GM23248 (cell line): ENCODE data around the gene COL3A1. TPM values are rescaled to one million over a fixed set of nuclear protein-coding genes. Genes with fewer than 3 reads are reported as not detected.
A peak's percentile ranks its signal among the peaks of the same experiment; 100 is the strongest.

Experiments
- DNase-seq: peaks from one replicate; pipeline ENCODE4 v3.0.0-alpha.2; 2015
- H2AFZ ChIP-seq: fragments of 200-600 bp; sonication (generic); 2 replicates; pipeline ENCODE4 v1.6.1; 2016; ENCODE audit warnings: antibody characterized with exemption
- H3F3A ChIP-seq: fragments of 200-600 bp; sonication (generic); 2 replicates; pipeline ENCODE4 v1.6.1; 2016; ENCODE audit warnings: mild to moderate bottlenecking, antibody characterized with exemption, mixed run types; ENCODE audit not compliant: insufficient read depth
- H3K27ac ChIP-seq: fragments of 200-600 bp; sonication (generic); 2 replicates; pipeline ENCODE4 v1.5.1; 2016; ENCODE audit warnings: mild to moderate bottlenecking
- H3K27me3 ChIP-seq: fragments of 200-600 bp; sonication (generic); replicated peaks from 2 replicates; pipeline ENCODE4 v1.6.1; 2016; ENCODE audit warnings: mild to moderate bottlenecking; ENCODE audit not compliant: insufficient read depth
- H3K36me3 ChIP-seq: fragments of 200-600 bp; sonication (generic); 2 replicates; pipeline ENCODE4 v1.6.1; 2016; ENCODE audit warnings: low read depth, mild to moderate bottlenecking
- H3K4me1 ChIP-seq: fragments of 200-600 bp; sonication (generic); 2 replicates; pipeline ENCODE4 v1.6.1; 2016; ENCODE audit warnings: mild to moderate bottlenecking; ENCODE audit not compliant: insufficient read depth
- H3K4me2 ChIP-seq: fragments of 200-600 bp; sonication (generic); one replicate; pipeline ENCODE4 v1.6.1; 2016; ENCODE audit warnings: mild to moderate bottlenecking; ENCODE audit not compliant: unreplicated experiment
- H3K4me3 ChIP-seq: fragments of 200-600 bp; sonication (generic); 2 replicates; pipeline ENCODE4 v1.5.1; 2016; ENCODE audit warnings: mild to moderate bottlenecking
- H3K79me2 ChIP-seq: fragments of 200-600 bp; sonication (generic); 2 replicates; pipeline ENCODE4 v1.6.1; 2016; ENCODE audit warnings: mild to moderate bottlenecking; ENCODE audit not compliant: insufficient read depth
- H3K9ac ChIP-seq: fragments of 200-600 bp; sonication (generic); 2 replicates; pipeline ENCODE4 v1.6.1; 2016; ENCODE audit warnings: mild to moderate bottlenecking
- H3K9me2 ChIP-seq: fragments of 200-600 bp; sonication (generic); 2 replicates; pipeline ENCODE4 v1.6.1; 2016; ENCODE audit warnings: mixed run types, mild to moderate bottlenecking, moderate library complexity; ENCODE audit not compliant: insufficient read depth
- H3K9me3 ChIP-seq: fragments of 200-600 bp; sonication (generic); one replicate; pipeline ENCODE4 v1.6.1; 2017; ENCODE audit warnings: low read depth
- H4K20me1 ChIP-seq: fragments of 200-600 bp; sonication (generic); 2 replicates; pipeline ENCODE4 v1.6.0; 2016; ENCODE audit not compliant: insufficient read depth
- EZH2 ChIP-seq: fragments of 200-600 bp; sonication (generic); IDR thresholded peaks from 2 replicates; pipeline ENCODE4 v1.6.1; 2018; ENCODE audit warnings: antibody characterized with exemption, mild to moderate bottlenecking; ENCODE audit not compliant: insufficient read depth, poor library complexity, severe bottlenecking
- EZH2phosphoT487 ChIP-seq: fragments of 200-600 bp; sonication (generic); IDR thresholded peaks from 2 replicates; pipeline ENCODE4 v1.6.1; 2018; ENCODE audit warnings: antibody characterized with exemption, moderate library complexity, mild to moderate bottlenecking, low read depth; ENCODE audit not compliant: insufficient read depth
- WGBS, 2 experiments: methylation state at CpG; one replicate each; pipeline ENCODE4 v1.1.6; 2015 to 2017; ENCODE audit warnings: low lambda C conversion rate in 2 of 2, low coverage in 1 of 2; ENCODE audit errors: missing lambda C conversion rate in 2 of 2; 5-methylcytosine and 5-hydroxymethylcytosine counted together
- in situ Hi-C: fragments of 300-500 bp; cut with MboI; formaldehyde crosslinking; loops from 2 replicates; pipeline ENCODE4 v1.15.0; 2020
- polyA plus RNA-seq: library from polyadenylated mRNA; unstranded; fragments of >200 nt; fragmentation: Nextera tagmentation; extraction: Ambion mirVana; gene quantifications from 2 replicates; pipeline ENCODE4 v1.2.1, GENCODE V29; 2016
- total RNA-seq: library from RNA; depleted of rRNA; stranded (reverse); fragments of >200 nt; shearing (Covaris generic); gene quantifications from 2 replicates; pipeline ENCODE4 v1.2.3, GENCODE V29; 2014

The COL3A1 gene
- total and polyA plus RNA-seq, 2 experiments from 2014 or later: 977 to 2,153 TPM

DNA sequence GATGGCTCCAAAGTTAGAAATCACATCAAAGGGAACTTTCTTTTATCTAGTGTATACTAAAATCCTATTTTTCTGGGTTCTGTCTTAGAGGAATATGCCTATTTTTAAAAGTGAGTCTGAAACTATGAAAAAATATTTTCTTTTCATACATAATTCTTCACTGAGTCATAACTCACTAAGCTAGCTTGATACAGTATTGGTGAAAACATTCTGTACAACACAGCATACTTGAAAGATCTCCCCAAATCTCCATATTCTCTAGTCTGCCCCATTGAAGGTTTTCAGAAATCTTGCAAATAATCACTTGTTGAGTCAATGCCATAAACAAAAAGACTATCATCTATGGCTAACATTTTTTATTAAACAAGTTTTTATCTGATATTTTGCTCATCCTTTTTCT, 44.5 kb downstream of the COL3A1 start:
- peak overlapping the region; percentile 66 for H3K4me2 ChIP-seq
- H3K27me3 ChIP-seq: no peaks in the 10 kb centered on the region
- no peaks in the 10 kb centered on the region for H3K9me2 ChIP-seq
- DNase-seq: peak; percentile 65
- peak overlapping the region; percentile 16; the same call in 1 of the 2 replicates for H3K9ac ChIP-seq
- no peaks in the 10 kb centered on the region for H3K9me3 ChIP-seq
- H3K79me2 ChIP-seq: no peaks in the 10 kb centered on the region
- peak overlapping the region; percentile 46 for H3K27ac ChIP-seq
- TF ChIP-seq EZH2phosphoT487 (no peak), EZH2 (no peak)
- H4K20me1 ChIP-seq: no peaks in the 10 kb centered on the region
- in situ Hi-C loops: no loop called here
- H3K4me3 ChIP-seq: peak overlapping the region; percentile 13; the same call in 1 of the 2 replicates
- no peaks in the 10 kb centered on the region for H3K36me3 ChIP-seq
- H3K4me1 ChIP-seq: peaks cover 62% of the 10 kb centered on the region
- H3F3A ChIP-seq: peaks cover 87% of the 10 kb centered on the region
- H2AFZ ChIP-seq: no peak overlapping the region

DNA sequence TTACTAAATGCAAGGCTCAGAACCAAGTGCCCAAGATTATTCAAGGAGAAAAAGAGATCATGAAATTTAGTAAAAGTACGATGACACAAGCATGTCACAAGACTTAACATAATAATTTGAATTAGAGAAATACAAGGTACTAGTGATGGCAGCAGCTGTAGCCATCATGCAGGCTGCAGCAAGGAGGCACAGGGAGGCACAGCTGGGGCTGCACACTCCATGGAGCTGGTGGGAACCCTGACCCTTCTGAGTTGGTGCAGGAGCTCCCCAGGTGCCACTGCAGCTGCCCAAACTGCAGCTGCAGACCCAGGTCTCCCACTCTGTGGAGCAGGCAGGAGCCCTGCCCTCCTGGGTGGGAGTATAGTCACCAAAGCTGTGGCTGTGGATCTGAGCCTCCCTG, 46.0 kb downstream of the COL3A1 start:
- no peaks in the 10 kb centered on the region for H3K9me2 ChIP-seq
- 23 to 24% methylated on average over 1 of the region's 1 CpG for WGBS, 2 experiments
- no peak overlapping the region for H3K4me3 ChIP-seq
- H3K9me3 ChIP-seq: no peaks in the 10 kb centered on the region
- H3K4me1 ChIP-seq: peaks cover 63% of the 10 kb centered on the region
- H3K27ac ChIP-seq: peak overlapping the region; percentile 46; the same call in 1 of the 2 replicates
- no peaks in the 10 kb centered on the region for H4K20me1 ChIP-seq
- DNase-seq: no peak
- H3F3A ChIP-seq: peaks cover 86% of the 10 kb centered on the region
- H2AFZ ChIP-seq: no peak overlapping the region
- H3K4me2 ChIP-seq: no peak overlapping the region
- in situ Hi-C loops: no loop called here
- H3K36me3 ChIP-seq: no peaks in the 10 kb centered on the region
- TF ChIP-seq EZH2: no peak
- TF ChIP-seq EZH2phosphoT487: no peak
- H3K27me3 ChIP-seq: no peaks in the 10 kb centered on the region
- H3K79me2 ChIP-seq: no peaks in the 10 kb centered on the region
- no peak overlapping the region for H3K9ac ChIP-seq

DNA sequence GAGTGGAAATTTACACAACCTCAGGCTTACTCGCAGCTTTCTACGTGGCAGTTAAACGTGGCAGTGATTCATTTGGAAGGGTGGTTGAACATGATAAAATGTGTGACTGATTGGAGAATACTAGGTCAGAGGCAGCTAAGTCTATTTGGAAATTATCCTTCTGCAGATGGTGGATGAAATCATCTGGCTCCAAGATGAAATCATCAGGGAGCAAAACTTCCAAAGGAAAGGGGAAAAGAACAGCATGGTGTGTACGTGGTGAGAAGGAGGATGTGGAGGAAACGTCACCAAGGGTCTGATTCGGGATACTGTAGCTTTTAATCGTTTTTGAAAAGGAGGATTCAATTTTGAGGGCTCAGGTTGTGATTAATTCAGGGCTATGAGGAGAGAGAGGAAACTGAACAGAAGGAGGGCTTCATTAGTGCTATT, 47.9 kb downstream of the COL3A1 start:
- no peak for TF ChIP-seq EZH2phosphoT487
- TF ChIP-seq EZH2: no peak
- DNase-seq: peak; percentile 95
- H3K9me2 ChIP-seq: no peaks in the 10 kb centered on the region
- H3K36me3 ChIP-seq: no peaks in the 10 kb centered on the region
- peak overlapping the region; percentile 77 for H3K4me2 ChIP-seq
- peaks cover 76% of the 10 kb centered on the region for H3F3A ChIP-seq
- H3K4me3 ChIP-seq: peak overlapping the region; percentile 36
- peaks cover 64% of the 10 kb centered on the region for H3K4me1 ChIP-seq
- H3K27me3 ChIP-seq: no peaks in the 10 kb centered on the region
- H3K27ac ChIP-seq: peak overlapping the region; percentile 97
- peak overlapping the region; percentile 22; the same call in 1 of the 2 replicates for H2AFZ ChIP-seq
- in situ Hi-C loops: no loop called here
- WGBS, 2 experiments: 0 to 2% methylated on average over 7 of the region's 7 CpGs
- peak overlapping the region; percentile 81 for H3K9ac ChIP-seq
- H3K79me2 ChIP-seq: no peaks in the 10 kb centered on the region
- no peaks in the 10 kb centered on the region for H3K9me3 ChIP-seq
- H4K20me1 ChIP-seq: no peaks in the 10 kb centered on the region

DNA sequence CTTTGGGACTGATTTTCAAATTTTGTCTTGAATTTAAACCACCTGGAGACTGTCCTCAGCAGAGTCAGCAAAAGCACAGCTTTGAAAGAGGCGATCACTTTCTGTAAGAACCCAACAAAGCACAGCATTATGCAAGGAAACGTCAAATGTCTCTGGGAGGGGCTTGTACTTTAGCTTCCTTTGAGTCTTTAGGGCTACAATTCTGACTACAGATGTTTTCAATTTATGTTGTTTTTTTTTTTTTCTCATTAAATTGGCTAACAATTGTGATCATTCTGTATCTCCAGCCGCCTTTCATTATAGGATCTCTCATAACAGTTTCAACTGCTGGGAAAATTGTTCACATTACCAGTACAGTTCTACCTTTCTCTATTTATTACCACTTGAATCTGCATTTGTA, 48.3 kb downstream of the COL3A1 start:
- peak overlapping the region; percentile 97 for H3K27ac ChIP-seq
- DNase-seq: peak; percentile 83
- 1 to 3% methylated on average over 3 of the region's 3 CpGs for WGBS, 2 experiments
- H3K9me2 ChIP-seq: no peaks in the 10 kb centered on the region
- in situ Hi-C loops: no loop called here
- no peaks in the 10 kb centered on the region for H3K27me3 ChIP-seq
- H4K20me1 ChIP-seq: no peaks in the 10 kb centered on the region
- H3F3A ChIP-seq: peaks cover 72% of the 10 kb centered on the region
- H3K36me3 ChIP-seq: no peaks in the 10 kb centered on the region
- no peak for TF ChIP-seq EZH2
- peak overlapping the region; percentile 81 for H3K9ac ChIP-seq
- peak overlapping the region; percentile 16; the same call in 1 of the 2 replicates for H2AFZ ChIP-seq
- H3K9me3 ChIP-seq: no peaks in the 10 kb centered on the region
- no peaks in the 10 kb centered on the region for H3K79me2 ChIP-seq
- H3K4me1 ChIP-seq: peaks cover 64% of the 10 kb centered on the region
- H3K4me3 ChIP-seq: peak overlapping the region; percentile 36
- peak overlapping the region; percentile 77 for H3K4me2 ChIP-seq
